ENCODE data around the gene ZRANB1. TPM values are rescaled to one million over a fixed set of nuclear protein-coding genes. Genes with fewer than 3 reads are reported as not detected.

ZRANB1 gene
- total and polyA plus RNA-seq, 2 of the 13 experiments (the other 11 are each of a cell fraction or from before 2014, with no cell fraction given) = 10.3 to 19.6 TPM

DNA sequence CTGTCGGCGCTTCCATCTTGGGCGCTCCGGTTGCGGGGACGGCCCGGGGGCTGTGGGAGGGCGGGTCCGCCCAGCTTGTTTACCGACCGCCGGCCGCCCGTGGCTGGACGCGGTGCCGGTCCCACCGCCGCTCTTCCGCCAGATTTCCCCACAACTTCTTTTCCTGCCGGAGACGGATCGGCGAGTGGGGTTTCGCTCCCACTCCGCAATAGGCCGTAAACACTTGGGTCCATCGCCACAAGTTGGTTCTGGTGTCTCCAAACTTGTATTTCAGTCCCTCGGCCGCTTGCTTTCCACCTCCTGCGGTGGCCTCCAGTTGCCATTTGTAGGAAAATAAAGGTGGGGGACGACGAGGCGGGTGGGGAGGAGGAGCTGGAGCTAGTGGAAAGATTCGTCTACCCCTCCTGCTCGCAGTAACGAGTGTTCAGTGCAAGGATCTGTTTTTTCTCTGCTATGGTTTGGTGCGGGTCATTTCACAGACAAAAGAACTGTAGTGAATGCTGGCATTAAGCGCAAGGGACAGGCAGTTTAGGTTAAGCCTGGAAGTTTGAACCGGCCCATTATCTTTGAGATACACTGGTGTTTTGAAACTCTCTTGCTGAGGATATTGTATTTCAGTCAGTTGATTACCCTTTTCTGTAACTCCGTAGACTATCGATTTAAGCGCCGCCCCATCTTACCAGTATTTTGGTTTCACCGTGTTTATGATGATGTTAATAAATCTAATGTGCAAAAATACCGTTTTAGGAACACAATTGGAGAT lies 24.3 kb upstream of the ZRANB1 start (continued):
- TF ChIP-seq, protein P1, sequence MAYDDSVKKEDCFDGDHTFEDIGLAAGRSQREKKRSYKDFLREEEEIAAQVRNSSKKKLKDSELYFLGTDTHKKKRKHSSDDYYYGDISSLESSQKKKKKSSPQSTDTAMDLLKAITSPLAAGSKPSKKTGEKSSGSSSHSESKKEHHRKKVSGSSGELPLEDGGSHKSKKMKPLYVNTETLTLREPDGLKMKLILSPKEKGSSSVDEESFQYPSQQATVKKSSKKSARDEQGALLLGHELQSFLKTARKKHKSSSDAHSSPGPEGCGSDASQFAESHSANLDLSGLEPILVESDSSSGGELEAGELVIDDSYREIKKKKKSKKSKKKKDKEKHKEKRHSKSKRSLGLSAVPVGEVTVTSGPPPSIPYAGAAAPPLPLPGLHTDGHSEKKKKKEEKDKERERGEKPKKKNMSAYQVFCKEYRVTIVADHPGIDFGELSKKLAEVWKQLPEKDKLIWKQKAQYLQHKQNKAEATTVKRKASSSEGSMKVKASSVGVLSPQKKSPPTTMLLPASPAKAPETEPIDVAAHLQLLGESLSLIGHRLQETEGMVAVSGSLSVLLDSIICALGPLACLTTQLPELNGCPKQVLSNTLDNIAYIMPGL (CRISPR knock-in tag; IDR thresholded peaks at IDR 0.05; ENCODE audit: borderline replicate concordance in 1 of 2, low read depth in 1 of 2) = peak in 1 of 2 experiments; percentile 23; a peak in 2 of 4 replicates
- TF ChIP-seq ZMAT3 (CRISPR knock-in tag; conservative IDR thresholded peaks at IDR 0.05) (no peak), JARID2 (CRISPR knock-in tag; IDR thresholded peaks at IDR 0.05; ENCODE audit: insufficient replicate concordance) (no peak), ZNF546 (CRISPR knock-in tag; conservative IDR thresholded peaks at IDR 0.05) (no peak), ZNF263 (CRISPR knock-in tag; IDR thresholded peaks at IDR 0.05) (peak; percentile 18; the same call in 1 of the 2 replicates), ARNT2 (CRISPR knock-in tag; IDR thresholded peaks at IDR 0.05; ENCODE audit: low read depth) (0 out of 2 replicates have a peak, but pooled peaks have one; percentile 20), SIN3A (IDR thresholded peaks at IDR 0.05; ENCODE audit: borderline replicate concordance, low read depth, low read length) (peak; percentile 51; the same call in 1 of the 2 replicates), MEIS1 (CRISPR knock-in tag; IDR thresholded peaks at IDR 0.05; ENCODE audit: borderline replicate concordance) (no peak), TCF12 (IDR thresholded peaks at IDR 0.05) (no peak), TCF12 (CRISPR knock-in tag; IDR thresholded peaks at IDR 0.05) (no peak), ATF1 (CRISPR knock-in tag; IDR thresholded peaks at IDR 0.05) (no peak), SRSF1 (optimal IDR thresholded peaks at IDR 0.05; ENCODE audit: low read depth, low read length) (no peak), HDAC1 (CRISPR knock-in tag; IDR thresholded peaks at IDR 0.05) (no peak; the same call in 1 of the 2 replicates)
- TF ChIP-seq, protein P2, sequence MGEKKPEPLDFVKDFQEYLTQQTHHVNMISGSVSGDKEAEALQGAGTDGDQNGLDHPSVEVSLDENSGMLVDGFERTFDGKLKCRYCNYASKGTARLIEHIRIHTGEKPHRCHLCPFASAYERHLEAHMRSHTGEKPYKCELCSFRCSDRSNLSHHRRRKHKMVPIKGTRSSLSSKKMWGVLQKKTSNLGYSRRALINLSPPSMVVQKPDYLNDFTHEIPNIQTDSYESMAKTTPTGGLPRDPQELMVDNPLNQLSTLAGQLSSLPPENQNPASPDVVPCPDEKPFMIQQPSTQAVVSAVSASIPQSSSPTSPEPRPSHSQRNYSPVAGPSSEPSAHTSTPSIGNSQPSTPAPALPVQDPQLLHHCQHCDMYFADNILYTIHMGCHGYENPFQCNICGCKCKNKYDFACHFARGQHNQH (CRISPR knock-in tag; IDR thresholded peaks at IDR 0.05) = 0 out of 2 replicates have a peak, but pooled peaks have one; percentile 20
- TF ChIP-seq, protein P3, sequence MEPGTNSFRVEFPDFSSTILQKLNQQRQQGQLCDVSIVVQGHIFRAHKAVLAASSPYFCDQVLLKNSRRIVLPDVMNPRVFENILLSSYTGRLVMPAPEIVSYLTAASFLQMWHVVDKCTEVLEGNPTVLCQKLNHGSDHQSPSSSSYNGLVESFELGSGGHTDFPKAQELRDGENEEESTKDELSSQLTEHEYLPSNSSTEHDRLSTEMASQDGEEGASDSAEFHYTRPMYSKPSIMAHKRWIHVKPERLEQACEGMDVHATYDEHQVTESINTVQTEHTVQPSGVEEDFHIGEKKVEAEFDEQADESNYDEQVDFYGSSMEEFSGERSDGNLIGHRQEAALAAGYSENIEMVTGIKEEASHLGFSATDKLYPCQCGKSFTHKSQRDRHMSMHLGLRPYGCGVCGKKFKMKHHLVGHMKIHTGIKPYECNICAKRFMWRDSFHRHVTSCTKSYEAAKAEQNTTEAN (CRISPR knock-in tag; conservative IDR thresholded peaks at IDR 0.05) = no peak

All from HepG2 (cell line).